Measurements from ENCODE around the gene TBC1D5. TPM values are rescaled to one million over a fixed set of nuclear protein-coding genes. Genes with fewer than 3 reads are reported as not detected.

The TBC1D5 gene
- total RNA-seq, 1 donor from 2014 or later = 106 TPM

GRCh38 chr3:17183951-17184550, 558.4 kb downstream of the TBC1D5 start:
- ATAC-seq (ENCODE audit: low read depth) (no peak), DNase-seq (no peak)
- H3K4me1 Mint-ChIP-seq = peaks cover 30% of the 10 kb centered on the region
- H3K9me3 Mint-ChIP-seq = no peaks in the 10 kb centered on the region
- no peaks in the 10 kb centered on the region for H3K27me3 Mint-ChIP-seq
- peaks cover 53% of the 10 kb centered on the region for H3K36me3 Mint-ChIP-seq (ENCODE audit: low read depth)
- POLR2A ChIA-PET = no interaction called here
- no peak for TF ChIP-seq CTCF (IDR thresholded peaks at IDR 0.05)
- no peak overlapping the region for H3K27ac Mint-ChIP-seq
- CTCF ChIA-PET = no interaction called here
- intact Hi-C loops (cut with micrococcal nuclease) = no loop called here
- H3K4me3 Mint-ChIP-seq = no peak overlapping the region

GRCh38 chr3:17182166-17182565, 560.3 kb downstream of the TBC1D5 start:
- intact Hi-C loops (cut with micrococcal nuclease) = no loop called here
- H3K4me1 Mint-ChIP-seq = peaks cover 30% of the 10 kb centered on the region
- TF ChIP-seq CTCF (IDR thresholded peaks at IDR 0.05) = no peak
- peaks cover 59% of the 10 kb centered on the region for H3K36me3 Mint-ChIP-seq (ENCODE audit: low read depth)
- ChIA-PET CTCF (no interaction called here), POLR2A (no interaction called here)
- ATAC-seq (ENCODE audit: low read depth) = no peak
- H3K9me3 Mint-ChIP-seq = no peaks in the 10 kb centered on the region
- no peak overlapping the region for H3K4me3 Mint-ChIP-seq
- H3K27ac Mint-ChIP-seq = no peak overlapping the region
- no peak for DNase-seq
- H3K27me3 Mint-ChIP-seq = no peaks in the 10 kb centered on the region

- POLR2A ChIA-PET = interaction anchor here (0.7 kb wide), 1 partner anchor 206 kb away, joined by 5 read pairs; no protein-coding TSS in a partner anchor
- no peak for TF ChIP-seq CTCF (IDR thresholded peaks at IDR 0.05)
- Mint-ChIP-seq H3K4me1 (peaks cover 30% of the 10 kb centered on the region), H3K4me3 (no peak overlapping the region), H3K9me3 (no peaks in the 10 kb centered on the region), H3K27ac (no peak overlapping the region), H3K36me3 (ENCODE audit: low read depth) (peaks cover 63% of the 10 kb centered on the region), H3K27me3 (no peaks in the 10 kb centered on the region)
- CTCF ChIA-PET = no interaction called here
- ATAC-seq (ENCODE audit: low read depth) = no peak
- intact Hi-C loops (cut with micrococcal nuclease) = loop anchor here (2.0 kb wide), 1 partner anchor 13 kb away; no protein-coding TSS in a partner anchor
- no peak for DNase-seq
These were observed 561.0 kb downstream of the TBC1D5 start for GRCh38 chr3:17181413-17181907.

GRCh38 chr3:17179381-17180205, 562.8 kb downstream of the TBC1D5 start:
- CTCF ChIA-PET = no interaction called here

More at GRCh38 chr3:17179381-17180205, 562.8 kb downstream of the TBC1D5 start:
- DNase-seq (no peak), ATAC-seq (ENCODE audit: low read depth) (peak; percentile 65)
- Mint-ChIP-seq H3K27me3 (no peaks in the 10 kb centered on the region), H3K9me3 (no peaks in the 10 kb centered on the region), H3K27ac (peak overlapping the region; percentile 15), H3K4me1 (peaks cover 30% of the 10 kb centered on the region), H3K36me3 (ENCODE audit: low read depth) (peaks cover 64% of the 10 kb centered on the region), H3K4me3 (no peak overlapping the region)
- intact Hi-C loops (cut with micrococcal nuclease) = loop anchor here (2.0 kb wide), 1 partner anchor 15 kb away; no protein-coding TSS in a partner anchor
- POLR2A ChIA-PET = interaction anchor here (0.6 kb wide), 1 partner anchor 454 kb away, joined by 3 read pairs; no protein-coding TSS in a partner anchor
- no peak for TF ChIP-seq CTCF (IDR thresholded peaks at IDR 0.05)

Data from activated B cell treated with CpG ODN at 0.5 μM for 24 hours (primary cell).